H1 (cell line): Measurements from ENCODE around the gene CMTM5. TPM values are rescaled to one million over a fixed set of nuclear protein-coding genes. Genes with fewer than 3 reads are reported as not detected.

Experiments
- ASH2L ChIP-seq: fragments of 200-600, 300-600 bp; sonication (generic); IDR thresholded peaks from one replicate; pipeline ENCODE4 v1.7.1; 2017; ENCODE audit warnings: low read length
- EZH2 ChIP-seq: fragments of 200-600 bp; sonication (generic); IDR thresholded peaks from 2 replicates; pipeline ENCODE4 v1.7.1; 2012; ENCODE audit warnings: low read depth, mild to moderate bottlenecking, moderate library complexity, low read length, inconsistent platforms; ENCODE audit not compliant: severe bottlenecking
- HDAC2 ChIP-seq, 2 experiments: fragments of 300-600 bp in 1 of 2; sonication (generic) in 1 of 2; IDR thresholded peaks; 2 replicates each; pipeline ENCODE4 v1.6.1; 2011 to 2012; ENCODE audit warnings: low read depth in 2 of 2, low read length in 2 of 2, mild to moderate bottlenecking in 2 of 2, moderate library complexity in 2 of 2, borderline replicate concordance in 1 of 2, inconsistent platforms in 1 of 2
- KDM1A ChIP-seq: fragments of 200-600, 300-600 bp; sonication (generic); IDR thresholded peaks from 2 replicates; pipeline ENCODE4 v1.7.1; 2016; ENCODE audit warnings: mild to moderate bottlenecking, low read length, borderline replicate concordance
- KDM5A ChIP-seq: fragments of 200-600 bp; IDR thresholded peaks from 2 replicates; pipeline ENCODE4 v1.7.1; 2012; ENCODE audit warnings: mild to moderate bottlenecking, low read length, inconsistent platforms, mixed read lengths
- SIX5 ChIP-seq: IDR thresholded peaks from 2 replicates; pipeline ENCODE4 v1.6.1; 2011; ENCODE audit warnings: mild to moderate bottlenecking, low read depth, low read length
- TEAD4 ChIP-seq: IDR thresholded peaks from 2 replicates; pipeline ENCODE4 v1.6.1; 2012; ENCODE audit warnings: low read depth, low read length, inconsistent platforms, mixed read lengths
- polyA plus RNA-seq, 7 experiments: library from polyadenylated mRNA; depleted of rRNA in 3 of 7; stranded (reverse) in 5 of 7; unstranded in 2 of 7; fragments of >200 nt in 5 of 7; fragments of 200-250 nt in 2 of 7; gene quantifications; 1 replicate in 5 of 7; 2 replicates in 1 of 7; 4 replicates in 1 of 7; pipeline versions ENCODE4 v1.2.1 to v1.2.3, GENCODE V29; 2011 to 2013; ENCODE audit warnings: missing spikeins in 2 of 7, mixed read lengths in 2 of 7
- total RNA-seq: library from RNA; stranded (reverse); fragmentation: NEBNext Ultra II Directional; extraction: Animal tissue kit (Norgen Biotek cat#: 25700); gene quantifications from 2 replicates; pipeline ENCODE4 v1.2.1, GENCODE V29; 2021
- TF ChIP-seq, protein P1 (sequence below): IDR thresholded peaks from 2 replicates; pipeline ENCODE4 v1.6.1; 2012; ENCODE audit warnings: inconsistent platforms

Gene CMTM5
- total and polyA plus RNA-seq, 2 of the 8 experiments (the other 6 are each of a cell fraction or from before 2014, with no cell fraction given): 2.1 TPM; not detected in 1

DNA sequence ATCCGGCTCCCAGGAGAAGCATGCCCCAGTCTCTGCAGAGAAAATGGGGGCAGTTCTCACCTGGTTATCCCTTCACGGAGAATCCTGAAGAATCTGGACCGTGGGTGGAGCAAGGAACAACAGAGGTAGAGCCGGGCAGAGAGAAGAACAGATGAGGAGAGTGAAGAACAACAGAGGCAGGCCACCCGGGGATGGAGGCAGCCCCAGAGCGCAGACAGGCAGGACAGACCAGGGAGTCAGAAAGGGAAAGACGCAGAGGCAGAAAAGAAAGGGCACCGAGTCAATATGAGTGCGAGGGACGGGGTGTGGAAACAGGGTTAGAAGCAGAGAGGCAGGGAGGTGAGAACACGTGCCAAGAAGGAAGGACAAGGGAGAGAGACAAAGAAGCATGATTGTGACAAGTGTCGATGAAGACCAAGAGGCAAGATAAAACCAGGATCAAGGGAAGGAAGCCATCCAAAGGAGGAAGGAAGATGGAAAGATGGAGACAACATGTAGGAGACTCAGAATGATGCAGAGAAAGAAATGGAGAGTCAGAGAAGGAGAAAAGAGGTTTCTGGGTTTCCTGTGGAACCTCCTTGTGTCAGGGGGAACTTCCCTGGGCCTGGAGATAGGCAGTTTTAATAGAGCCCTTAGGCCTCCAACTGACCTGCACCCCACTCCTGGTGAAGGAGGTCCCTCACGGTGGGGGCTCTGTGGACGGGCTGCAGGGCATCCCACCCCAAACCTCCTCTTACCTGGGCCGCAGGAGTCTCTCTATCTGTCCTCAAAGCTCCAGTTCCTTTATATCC lies 30.9 kb downstream of the CMTM5 start, which contains the start of gene MYH6 (continued):
- TF ChIP-seq ASH2L (no peak), SIX5 (no peak), EZH2 (no peak), TEAD4 (no peak), HDAC2 (IDR thresholded peaks at IDR 0.05; ENCODE audit: borderline replicate concordance in 1 of 2, low read depth in 2 of 2, low read length in 2 of 2) (no peak), KDM5A (no peak), KDM1A (no peak)
- TF ChIP-seq, protein P1, sequence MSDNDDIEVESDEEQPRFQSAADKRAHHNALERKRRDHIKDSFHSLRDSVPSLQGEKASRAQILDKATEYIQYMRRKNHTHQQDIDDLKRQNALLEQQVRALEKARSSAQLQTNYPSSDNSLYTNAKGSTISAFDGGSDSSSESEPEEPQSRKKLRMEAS: no peak
